H1 (cell line): ENCODE measurements around the gene NCKIPSD.

Source experiments
- EP300 ChIP-seq, 2 experiments: IDR thresholded peaks; 1 replicate in 1 of 2; 2 replicates in 1 of 2; pipeline ENCODE4 v1.6.1; 2011 to 2012; ENCODE audit warnings: low read depth in 2 of 2, low read length in 2 of 2, mild to moderate bottlenecking in 2 of 2, borderline replicate concordance in 1 of 2, inconsistent platforms in 1 of 2, moderate library complexity in 1 of 2
- JUN ChIP-seq: IDR thresholded peaks from 2 replicates; pipeline ENCODE4 v1.6.1; 2011; ENCODE audit warnings: low read depth, mild to moderate bottlenecking, improper control_type of control experiment, low read length

- no peak for TF ChIP-seq JUN
- no peak for TF ChIP-seq EP300 (IDR thresholded peaks at IDR 0.05; ENCODE audit: borderline replicate concordance in 1 of 2, low read depth in 2 of 2, low read length in 2 of 2)
These were observed 38.0 kb downstream of the NCKIPSD start for GRCh38 chr3:48647714-48648113.
